Upper lobe of left lung (tissue), 4 donors: Measurements from ENCODE around the gene STK36.

ENCODE experiments used
- CTCF ChIP-seq, 6 experiments: fragments of 450-650 bp in 4 of 6; fragments of 200-600 bp in 2 of 6; sonication (generic) in 2 of 6; IDR thresholded peaks; one replicate each; pipeline ENCODE4 v1.5.1; 2016 to 2019; ENCODE audit warnings: antibody characterized with exemption in 6 of 6
- EP300 ChIP-seq, 4 donors: sonication (generic); formaldehyde crosslinking; IDR thresholded peaks; one replicate each; pipeline ENCODE4 v1.5.1; 2017; ENCODE audit warnings: antibody characterized with exemption in 4 of 4, control low read depth in 2 of 4
- POLR2A ChIP-seq, 4 donors: fragments of 450-650 bp; IDR thresholded peaks; one replicate each; pipeline ENCODE4 v1.5.1; 2016 to 2017; ENCODE audit warnings: antibody characterized with exemption in 4 of 4, mild to moderate bottlenecking in 2 of 4

GRCh38 chr2:218729640-218730039 is 57.8 kb downstream of the STK36 start:
- TF ChIP-seq POLR2A (IDR thresholded peaks at IDR 0.05) (no peak), CTCF (IDR thresholded peaks at IDR 0.05) (no peak), EP300 (IDR thresholded peaks at IDR 0.05) (no peak)
